ENCODE data around the gene ABHD16B. TPM values are rescaled to one million over a fixed set of nuclear protein-coding genes. Genes with fewer than 3 reads are reported as not detected.

Gene ABHD16B
- polyA plus RNA-seq, 1 donor (not counting 4 experiments of a cell fraction or from before 2014, with no cell fraction given), result not detected

DNA sequence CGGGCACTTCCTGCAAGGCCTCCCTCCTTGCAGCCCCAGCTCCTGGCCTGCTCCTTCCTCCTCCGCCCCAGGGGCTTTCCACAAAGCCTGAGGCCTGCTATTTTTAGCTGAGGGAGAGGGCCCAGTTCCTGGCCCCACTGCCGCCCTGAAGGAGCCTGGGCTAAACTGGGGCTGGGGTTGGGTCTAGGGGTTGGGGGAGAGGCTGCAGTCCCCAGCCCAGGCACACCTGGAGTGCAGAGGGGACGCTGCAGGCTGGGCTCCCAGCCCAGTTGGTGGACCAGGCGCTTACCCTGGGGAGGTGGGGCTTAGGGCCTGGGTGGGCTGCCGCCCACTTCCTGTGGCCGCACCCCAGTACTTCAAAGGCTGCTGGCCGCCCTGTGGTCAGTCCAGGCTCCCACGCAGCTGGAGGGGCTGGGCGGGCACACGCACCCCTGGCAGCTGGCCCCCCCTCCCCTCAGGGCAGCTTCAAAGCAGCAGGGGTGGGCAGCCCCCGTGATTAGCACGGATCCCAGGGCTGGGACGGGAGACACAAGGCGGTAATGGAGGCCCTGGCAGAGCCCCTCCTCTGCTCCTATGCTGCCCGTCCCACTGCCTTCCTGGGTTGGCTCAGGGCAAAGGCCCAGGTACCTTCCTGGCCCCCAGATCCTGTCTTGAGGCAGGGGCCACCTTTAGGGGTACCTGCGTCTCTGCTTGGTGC lies 7.1 kb upstream of the ABHD16B start:
- DNase-seq (ENCODE audit: low read depth, low spot score), result no peak
- H3K9ac ChIP-seq (ENCODE audit: control insufficient read depth, extremely low read depth, insufficient read depth, low read length), result no peak overlapping the region
- H3K9me3 ChIP-seq (ENCODE audit: control insufficient read depth, low read depth, low read length), result no peaks in the 10 kb centered on the region
- dilution Hi-C loops (cut with MboI; ENCODE audit: extremely low pct_ligation_motif_present, low sequenced_read_pairs), result no loop called here
- TF ChIP-seq, protein P1, sequence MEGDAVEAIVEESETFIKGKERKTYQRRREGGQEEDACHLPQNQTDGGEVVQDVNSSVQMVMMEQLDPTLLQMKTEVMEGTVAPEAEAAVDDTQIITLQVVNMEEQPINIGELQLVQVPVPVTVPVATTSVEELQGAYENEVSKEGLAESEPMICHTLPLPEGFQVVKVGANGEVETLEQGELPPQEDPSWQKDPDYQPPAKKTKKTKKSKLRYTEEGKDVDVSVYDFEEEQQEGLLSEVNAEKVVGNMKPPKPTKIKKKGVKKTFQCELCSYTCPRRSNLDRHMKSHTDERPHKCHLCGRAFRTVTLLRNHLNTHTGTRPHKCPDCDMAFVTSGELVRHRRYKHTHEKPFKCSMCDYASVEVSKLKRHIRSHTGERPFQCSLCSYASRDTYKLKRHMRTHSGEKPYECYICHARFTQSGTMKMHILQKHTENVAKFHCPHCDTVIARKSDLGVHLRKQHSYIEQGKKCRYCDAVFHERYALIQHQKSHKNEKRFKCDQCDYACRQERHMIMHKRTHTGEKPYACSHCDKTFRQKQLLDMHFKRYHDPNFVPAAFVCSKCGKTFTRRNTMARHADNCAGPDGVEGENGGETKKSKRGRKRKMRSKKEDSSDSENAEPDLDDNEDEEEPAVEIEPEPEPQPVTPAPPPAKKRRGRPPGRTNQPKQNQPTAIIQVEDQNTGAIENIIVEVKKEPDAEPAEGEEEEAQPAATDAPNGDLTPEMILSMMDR (optimal IDR thresholded peaks at IDR 0.05 in 1 of 3, IDR thresholded peaks at IDR 0.05 in 1 of 3, conservative IDR thresholded peaks at IDR 0.05 in 1 of 3; ENCODE audit: extremely low read depth in 1 of 3, insufficient read depth in 2 of 3, low read length in 3 of 3), result no peak
- TF ChIP-seq EZH2 (IDR thresholded peaks at IDR 0.05; ENCODE audit: low read length), result no peak
- H3K27me3 ChIP-seq (ENCODE audit: control insufficient read depth, extremely low read depth, insufficient read depth, low read length), result peaks cover 39% of the 10 kb centered on the region
- H3K79me2 ChIP-seq (ENCODE audit: control insufficient read depth, insufficient read depth, low read length), result no peaks in the 10 kb centered on the region
- no peaks in the 10 kb centered on the region for H3K9me1 ChIP-seq (ENCODE audit: control insufficient read depth, extremely low read depth, insufficient read depth, low read length)
- peaks cover 3% of the 10 kb centered on the region for H4K20me1 ChIP-seq (ENCODE audit: control insufficient read depth, extremely low read depth, insufficient read depth, low read length)
- H3K4me3 ChIP-seq (ENCODE audit: control insufficient read depth in 2 of 3, extremely low read depth in 1 of 3, insufficient read depth in 2 of 3, low read depth in 1 of 3, low read length in 3 of 3), result no peak overlapping the region
- H3K4me1 ChIP-seq (ENCODE audit: control insufficient read depth, extremely low read depth, insufficient read depth, low read length), result no peaks in the 10 kb centered on the region
- H2AFZ ChIP-seq (ENCODE audit: control insufficient read depth, low read length), result no peak overlapping the region
- H3K27ac ChIP-seq (ENCODE audit: control insufficient read depth, insufficient read depth, low read length), result no peak overlapping the region
- no peaks in the 10 kb centered on the region for H3K36me3 ChIP-seq (ENCODE audit: control insufficient read depth in 2 of 2, extremely low read depth in 1 of 2, insufficient read depth in 2 of 2, low read length in 2 of 2)
- no peak for FAIRE-seq
- no peak overlapping the region for H3K4me2 ChIP-seq (ENCODE audit: control insufficient read depth, extremely low read depth, insufficient read depth, low read depth, low read length)

DNA sequence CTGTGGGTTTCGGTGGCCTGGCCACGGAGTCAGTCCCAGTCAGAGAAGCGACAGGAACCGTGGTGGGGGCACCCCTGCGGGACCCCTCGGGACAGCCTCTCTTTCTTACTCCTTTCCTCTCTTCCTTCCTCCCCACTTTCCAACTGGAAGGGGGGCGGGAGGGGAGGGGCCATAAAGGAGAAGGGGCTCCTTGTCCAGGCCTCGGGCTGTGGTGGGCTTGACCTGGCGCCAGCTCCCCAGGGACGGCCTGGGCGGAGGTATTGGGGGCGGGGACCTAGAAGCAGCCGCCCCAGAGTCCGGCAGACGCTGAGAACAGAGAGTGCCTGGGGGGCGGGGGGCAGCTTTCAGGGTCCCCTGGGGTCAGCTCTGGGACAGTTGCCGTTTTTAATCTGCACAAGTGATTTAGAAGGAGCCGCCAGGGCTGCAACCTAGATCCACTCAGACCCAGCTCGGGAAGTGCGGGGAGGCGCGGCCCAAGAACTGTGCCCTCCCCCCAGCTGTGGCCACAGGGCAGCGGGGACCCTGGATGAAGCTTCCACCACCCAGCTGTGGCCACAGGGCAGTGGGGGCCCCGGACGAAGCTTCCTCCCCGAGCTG lies 6.4 kb upstream of the ABHD16B start:
- dilution Hi-C loops (cut with MboI; ENCODE audit: extremely low pct_ligation_motif_present, low sequenced_read_pairs), result no loop called here
- Histone ChIP-seq H2AFZ (ENCODE audit: control insufficient read depth, low read length) (no peak overlapping the region), H3K9me1 (ENCODE audit: control insufficient read depth, extremely low read depth, insufficient read depth, low read length) (no peaks in the 10 kb centered on the region), H3K4me3 (ENCODE audit: control insufficient read depth in 2 of 3, extremely low read depth in 1 of 3, insufficient read depth in 2 of 3, low read depth in 1 of 3, low read length in 3 of 3) (no peak overlapping the region), H4K20me1 (ENCODE audit: control insufficient read depth, extremely low read depth, insufficient read depth, low read length) (peaks cover 3% of the 10 kb centered on the region), H3K4me2 (ENCODE audit: control insufficient read depth, extremely low read depth, insufficient read depth, low read depth, low read length) (no peak overlapping the region), H3K4me1 (ENCODE audit: control insufficient read depth, extremely low read depth, insufficient read depth, low read length) (no peaks in the 10 kb centered on the region), H3K9ac (ENCODE audit: control insufficient read depth, extremely low read depth, insufficient read depth, low read length) (no peak overlapping the region), H3K9me3 (ENCODE audit: control insufficient read depth, low read depth, low read length) (no peaks in the 10 kb centered on the region), H3K27ac (ENCODE audit: control insufficient read depth, insufficient read depth, low read length) (no peak overlapping the region), H3K79me2 (ENCODE audit: control insufficient read depth, insufficient read depth, low read length) (no peaks in the 10 kb centered on the region), H3K27me3 (ENCODE audit: control insufficient read depth, extremely low read depth, insufficient read depth, low read length) (peaks cover 39% of the 10 kb centered on the region), H3K36me3 (ENCODE audit: control insufficient read depth in 2 of 2, extremely low read depth in 1 of 2, insufficient read depth in 2 of 2, low read length in 2 of 2) (no peaks in the 10 kb centered on the region)
- TF ChIP-seq, protein P1 (optimal IDR thresholded peaks at IDR 0.05 in 1 of 3, IDR thresholded peaks at IDR 0.05 in 1 of 3, conservative IDR thresholded peaks at IDR 0.05 in 1 of 3; ENCODE audit: extremely low read depth in 1 of 3, insufficient read depth in 2 of 3, low read length in 3 of 3), result no peak
- no peak for TF ChIP-seq EZH2 (IDR thresholded peaks at IDR 0.05; ENCODE audit: low read length)
- no peak for FAIRE-seq
- DNase-seq (ENCODE audit: low read depth, low spot score), result no peak

Data from keratinocyte (primary cell).